Upper lobe of left lung (tissue), 4 donors: ENCODE results near the gene TMED7.

Source experiments
- CTCF ChIP-seq, 6 experiments: fragments of 450-650 bp in 4 of 6; fragments of 200-600 bp in 2 of 6; sonication (generic) in 2 of 6; IDR thresholded peaks; one replicate each; pipeline ENCODE4 v1.5.1; 2016 to 2019; ENCODE audit warnings: antibody characterized with exemption in 6 of 6
- EP300 ChIP-seq, 4 donors: sonication (generic); formaldehyde crosslinking; IDR thresholded peaks; one replicate each; pipeline ENCODE4 v1.5.1; 2017; ENCODE audit warnings: antibody characterized with exemption in 4 of 4, control low read depth in 2 of 4
- POLR2A ChIP-seq, 4 donors: fragments of 450-650 bp; IDR thresholded peaks; one replicate each; pipeline ENCODE4 v1.5.1; 2016 to 2017; ENCODE audit warnings: antibody characterized with exemption in 4 of 4, mild to moderate bottlenecking in 2 of 4

- TF ChIP-seq CTCF (IDR thresholded peaks at IDR 0.05) (no peak), POLR2A (IDR thresholded peaks at IDR 0.05) (no peak), EP300 (IDR thresholded peaks at IDR 0.05) (no peak)
Observed at GRCh38 chr5:115623658-115624057, 2.2 kb downstream of the TMED7 start.
